OCI-LY1 (cell line): ENCODE data around the gene NFILZ.
"Not testable (repeated sequence)": the region's sequence is repeated elsewhere in the genome, so short reads cannot be mapped to it uniquely, and the experiment has no call there.

Experiments
- H2AFZ ChIP-seq: fragments of 200-600 bp; sonication (generic), shearing (Covaris generic); 2 replicates; pipeline ENCODE4 v1.6.0; 2014; ENCODE audit warnings: antibody characterized with exemption, mild to moderate bottlenecking, low read length
- H3F3A ChIP-seq: fragments of 200-600 bp; sonication (generic), shearing (Covaris generic); 2 replicates; pipeline ENCODE4 v1.6.0; 2014; ENCODE audit warnings: mild to moderate bottlenecking, antibody characterized with exemption, low read length, moderate library complexity; ENCODE audit not compliant: insufficient read depth
- H3K27ac ChIP-seq: fragments of 200-600 bp; sonication (generic); 2 replicates; pipeline ENCODE4 v1.5.1; 2014; ENCODE audit warnings: low read length, mixed run types, mild to moderate bottlenecking, low read depth; ENCODE audit not compliant: poor library complexity, severe bottlenecking
- H3K27me3 ChIP-seq: fragments of 200-600 bp; sonication (generic); 2 replicates; pipeline ENCODE4 v1.6.0; 2014; ENCODE audit warnings: antibody characterized with exemption, mild to moderate bottlenecking, low read length, moderate library complexity; ENCODE audit not compliant: insufficient read depth
- H3K36me3 ChIP-seq: fragments of 200-600 bp; sonication (generic); 2 replicates; pipeline ENCODE4 v1.6.1; 2014; ENCODE audit warnings: mild to moderate bottlenecking, antibody characterized with exemption, low read length, moderate library complexity, mixed read lengths; ENCODE audit not compliant: insufficient read depth
- H3K4me1 ChIP-seq: fragments of 200-600 bp; sonication (generic); 2 replicates; pipeline ENCODE4 v1.5.1; 2014; ENCODE audit warnings: mild to moderate bottlenecking, low read length, moderate library complexity; ENCODE audit not compliant: insufficient read depth, severe bottlenecking
- H3K4me2 ChIP-seq: fragments of 200-600 bp; sonication (generic), shearing (Covaris generic); 2 replicates; pipeline ENCODE4 v1.6.1; 2014; ENCODE audit warnings: low read length
- H3K4me3 ChIP-seq: fragments of 200-600 bp; sonication (generic); 2 replicates; pipeline ENCODE4 v1.5.1; 2014; ENCODE audit warnings: low read length, low read depth, mild to moderate bottlenecking, mixed read lengths; ENCODE audit not compliant: poor library complexity, severe bottlenecking
- H3K79me2 ChIP-seq: fragments of 200-600 bp; shearing (Covaris generic); 2 replicates; pipeline ENCODE4 v1.6.1; 2016; ENCODE audit warnings: mixed run types, low read length, mixed read lengths; ENCODE audit not compliant: insufficient read depth
- H3K9ac ChIP-seq: fragments of 200-600 bp; sonication (generic), shearing (Covaris generic); 2 replicates; pipeline ENCODE4 v1.6.1; 2014; ENCODE audit warnings: mild to moderate bottlenecking, low read length, mixed read lengths
- H3K9me2 ChIP-seq: fragments of 200-600 bp; sonication (generic), shearing (Covaris generic); 2 replicates; pipeline ENCODE4 v1.6.1; 2014; ENCODE audit warnings: low read depth, mild to moderate bottlenecking, low read length, mixed read lengths
- H3K9me3 ChIP-seq: fragments of 200-600 bp; shearing (Covaris generic); 2 replicates; pipeline ENCODE4 v1.6.1; 2014; ENCODE audit warnings: low read length, mixed read lengths
- H4K20me1 ChIP-seq: fragments of 200-600 bp; sonication (generic), shearing (Covaris generic); 2 replicates; pipeline ENCODE4 v1.6.0; 2016; ENCODE audit warnings: mild to moderate bottlenecking, low read length; ENCODE audit not compliant: insufficient read depth
- EZH2 ChIP-seq: fragments of 200-600 bp; sonication (generic), shearing (Covaris generic); IDR thresholded peaks from 2 replicates; pipeline ENCODE4 v1.8.0; 2017; ENCODE audit warnings: borderline replicate concordance, mixed run types, mild to moderate bottlenecking, antibody characterized with exemption, low read length, moderate library complexity, mixed read lengths
- TF ChIP-seq, protein P1 (sequence below): fragments of 200-600 bp; sonication (generic), shearing (Covaris generic); IDR thresholded peaks from 2 replicates; pipeline ENCODE4 v1.5.1; 2017; ENCODE audit warnings: mild to moderate bottlenecking, antibody characterized with exemption, low read length, moderate library complexity, mixed read lengths

Gene NFILZ

DNA sequence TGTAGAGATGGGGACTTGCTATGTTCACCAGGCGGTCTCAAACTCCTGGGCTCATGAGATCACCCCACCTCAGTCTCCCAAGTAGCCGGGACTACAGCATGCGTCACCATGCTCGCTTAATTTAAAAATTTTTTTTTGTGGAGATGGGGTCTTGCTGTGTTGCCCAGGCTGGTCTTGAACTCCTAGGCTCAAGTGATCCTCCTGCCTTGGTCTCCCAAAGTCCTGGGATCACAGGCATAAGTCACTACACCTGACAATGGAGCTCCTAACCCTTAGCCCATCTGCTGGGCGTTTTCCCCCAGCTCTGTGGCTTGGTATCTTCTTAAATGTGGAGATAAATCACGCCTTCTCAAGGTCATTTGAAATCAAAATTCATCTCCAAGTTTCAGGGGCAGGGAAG is 13.6 kb upstream of the NFILZ start:
- Histone ChIP-seq H3K27ac (no peak overlapping the region), H3K4me1 (no peaks in the 10 kb centered on the region), H3K9ac (no peak overlapping the region), H3F3A (no peaks in the 10 kb centered on the region), H3K4me3 (no peak overlapping the region), H3K79me2 (no peaks in the 10 kb centered on the region), H4K20me1 (no peaks in the 10 kb centered on the region), H3K9me3 (no peaks in the 10 kb centered on the region), H3K36me3 (no peaks in the 10 kb centered on the region), H2AFZ (no peak overlapping the region), H3K27me3 (no peaks in the 10 kb centered on the region), H3K9me2 (no peaks in the 10 kb centered on the region), H3K4me2 (no peak overlapping the region)
- no peak for TF ChIP-seq EZH2
- TF ChIP-seq, protein P1, sequence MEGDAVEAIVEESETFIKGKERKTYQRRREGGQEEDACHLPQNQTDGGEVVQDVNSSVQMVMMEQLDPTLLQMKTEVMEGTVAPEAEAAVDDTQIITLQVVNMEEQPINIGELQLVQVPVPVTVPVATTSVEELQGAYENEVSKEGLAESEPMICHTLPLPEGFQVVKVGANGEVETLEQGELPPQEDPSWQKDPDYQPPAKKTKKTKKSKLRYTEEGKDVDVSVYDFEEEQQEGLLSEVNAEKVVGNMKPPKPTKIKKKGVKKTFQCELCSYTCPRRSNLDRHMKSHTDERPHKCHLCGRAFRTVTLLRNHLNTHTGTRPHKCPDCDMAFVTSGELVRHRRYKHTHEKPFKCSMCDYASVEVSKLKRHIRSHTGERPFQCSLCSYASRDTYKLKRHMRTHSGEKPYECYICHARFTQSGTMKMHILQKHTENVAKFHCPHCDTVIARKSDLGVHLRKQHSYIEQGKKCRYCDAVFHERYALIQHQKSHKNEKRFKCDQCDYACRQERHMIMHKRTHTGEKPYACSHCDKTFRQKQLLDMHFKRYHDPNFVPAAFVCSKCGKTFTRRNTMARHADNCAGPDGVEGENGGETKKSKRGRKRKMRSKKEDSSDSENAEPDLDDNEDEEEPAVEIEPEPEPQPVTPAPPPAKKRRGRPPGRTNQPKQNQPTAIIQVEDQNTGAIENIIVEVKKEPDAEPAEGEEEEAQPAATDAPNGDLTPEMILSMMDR = no peak

DNA sequence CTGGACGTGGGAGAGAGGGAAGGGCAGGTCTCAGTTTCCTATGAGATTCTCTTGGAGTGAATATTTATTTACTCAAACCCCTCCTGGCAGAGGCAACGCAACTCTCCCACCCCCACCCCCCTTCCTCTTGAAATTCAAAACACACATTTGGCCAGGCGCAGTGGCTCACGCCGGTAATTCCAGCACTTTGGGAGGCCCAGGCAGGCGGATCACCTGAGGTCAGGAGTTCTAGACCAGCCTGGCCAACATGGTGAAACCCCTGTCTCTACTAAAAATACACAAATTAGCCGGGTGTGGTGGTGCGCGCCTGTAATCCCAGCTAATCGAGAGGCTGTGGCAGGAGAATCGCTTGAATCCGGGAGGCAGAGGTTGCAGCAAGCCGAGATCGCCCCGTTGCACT is 13.1 kb upstream of the NFILZ start:
- H3K4me3 ChIP-seq, H3K9ac ChIP-seq, H3F3A ChIP-seq, H3K79me2 ChIP-seq, H3K9me2 ChIP-seq, H3K4me2 ChIP-seq, H3K36me3 ChIP-seq, H3K27ac ChIP-seq, H3K4me1 ChIP-seq, H2AFZ ChIP-seq, H4K20me1 ChIP-seq, H3K9me3 ChIP-seq, H3K27me3 ChIP-seq: not testable (repeated sequence)

DNA sequence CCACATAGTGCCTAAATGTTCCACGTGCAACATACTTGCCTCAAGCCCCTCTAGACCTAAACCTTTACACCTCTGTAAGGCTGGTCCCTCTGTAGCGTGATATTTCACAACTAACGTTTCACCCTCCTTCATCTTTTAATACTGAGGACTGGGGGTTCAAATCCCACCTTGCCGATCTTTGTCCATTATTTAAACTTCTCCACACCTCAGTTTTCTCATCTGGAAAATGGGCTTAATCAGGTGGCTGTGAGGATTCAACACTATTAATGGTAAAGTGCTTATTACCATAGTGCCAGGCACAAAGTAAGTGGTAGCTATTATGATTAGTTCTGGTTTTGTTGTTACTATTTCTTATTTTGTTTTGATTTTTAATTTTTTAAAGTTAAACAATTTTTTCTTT is 12.4 kb upstream of the NFILZ start:
- no peaks in the 10 kb centered on the region for H4K20me1 ChIP-seq
- H3F3A ChIP-seq = no peaks in the 10 kb centered on the region
- no peaks in the 10 kb centered on the region for H3K9me2 ChIP-seq
- H3K4me1 ChIP-seq = no peaks in the 10 kb centered on the region
- no peaks in the 10 kb centered on the region for H3K27me3 ChIP-seq
- no peak overlapping the region for H3K4me3 ChIP-seq
- TF ChIP-seq, protein P1 = no peak
- TF ChIP-seq EZH2 = no peak
- H2AFZ ChIP-seq = no peak overlapping the region
- H3K36me3 ChIP-seq = no peaks in the 10 kb centered on the region
- H3K79me2 ChIP-seq = no peaks in the 10 kb centered on the region
- no peak overlapping the region for H3K4me2 ChIP-seq
- no peaks in the 10 kb centered on the region for H3K9me3 ChIP-seq
- H3K9ac ChIP-seq = no peak overlapping the region
- H3K27ac ChIP-seq = no peak overlapping the region

DNA sequence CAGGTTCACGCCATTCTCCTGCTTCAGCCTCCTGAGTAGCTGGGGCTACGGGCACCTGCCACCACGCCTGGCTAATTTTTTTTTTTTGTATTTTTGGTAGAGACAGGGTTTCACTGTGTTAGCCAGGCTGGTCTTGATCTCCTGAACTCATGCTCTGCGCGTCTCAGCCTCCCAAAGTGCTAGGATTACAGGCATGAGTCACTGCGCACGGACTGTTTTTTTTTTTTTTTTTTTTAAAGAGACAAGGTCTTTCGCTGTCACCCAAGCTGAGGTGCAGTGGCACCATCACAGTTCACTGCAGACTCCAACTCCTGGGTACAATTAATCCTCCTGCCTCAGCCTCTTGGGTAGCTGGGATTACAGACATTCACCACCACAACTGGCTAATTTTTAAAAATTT is 11.7 kb upstream of the NFILZ start:
- no peak overlapping the region for H2AFZ ChIP-seq

More for the DNA sequence above, 11.7 kb upstream of the NFILZ start:
- no peak overlapping the region for H3K9ac ChIP-seq
- H3K9me2 ChIP-seq = no peaks in the 10 kb centered on the region
- H3K4me2 ChIP-seq = no peak overlapping the region
- no peaks in the 10 kb centered on the region for H3F3A ChIP-seq
- H3K4me3 ChIP-seq = no peak overlapping the region
- H4K20me1 ChIP-seq = no peaks in the 10 kb centered on the region
- TF ChIP-seq EZH2 = no peak
- TF ChIP-seq, protein P1 = no peak
- no peaks in the 10 kb centered on the region for H3K36me3 ChIP-seq
- no peaks in the 10 kb centered on the region for H3K27me3 ChIP-seq
- no peaks in the 10 kb centered on the region for H3K79me2 ChIP-seq
- no peaks in the 10 kb centered on the region for H3K4me1 ChIP-seq
- H3K27ac ChIP-seq = no peak overlapping the region
- H3K9me3 ChIP-seq = no peaks in the 10 kb centered on the region
